ENCODE measurements around the gene FGF2. TPM values are rescaled to one million over a fixed set of nuclear protein-coding genes. Genes with fewer than 3 reads are reported as not detected.

FGF2 gene
- total RNA-seq, 1 donor from 2014 or later, result 25.1 TPM

DNA sequence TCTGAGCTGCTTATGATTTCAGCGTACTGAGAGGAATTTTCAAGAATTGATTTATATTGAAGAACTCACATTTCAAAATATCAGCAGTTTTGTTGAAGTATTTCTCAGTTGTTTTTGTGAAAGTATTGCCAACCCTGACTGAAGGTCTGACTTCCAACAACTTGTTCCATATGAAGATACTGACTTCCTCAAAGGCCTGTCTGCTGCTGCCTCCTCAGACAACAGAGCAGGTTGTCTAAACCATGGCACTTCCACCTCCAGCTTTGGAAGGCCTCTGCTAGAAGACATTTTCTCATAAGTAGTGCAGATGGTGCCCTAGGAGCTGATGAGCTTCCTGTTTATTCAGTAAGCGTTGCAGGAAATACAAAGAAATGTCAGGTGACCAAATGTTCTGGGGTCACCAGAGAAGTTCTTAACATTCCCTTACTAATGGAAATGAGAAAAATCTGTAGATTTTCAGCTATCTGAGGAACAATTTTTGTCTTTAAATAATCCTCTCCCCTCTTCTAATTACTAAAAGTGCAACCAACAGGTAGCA, 28.8 kb downstream of the FGF2 start:
- peak overlapping the region; percentile 35 for H3K4me3 Mint-ChIP-seq (ENCODE audit: unreplicated experiment)

GRCh38 chr4:122857160-122857559, 30.5 kb downstream of the FGF2 start:
- no peak overlapping the region for H3K27ac Mint-ChIP-seq (ENCODE audit: unreplicated experiment)
- no peak for DNase-seq (ENCODE audit: low spot score)
- H3K4me3 Mint-ChIP-seq (ENCODE audit: unreplicated experiment), result no peak overlapping the region
- H3K4me1 Mint-ChIP-seq (ENCODE audit: low read depth), result peaks cover 52% of the 10 kb centered on the region
- no peak for TF ChIP-seq CTCF (IDR thresholded peaks at IDR 0.05)
- no peaks in the 10 kb centered on the region for H3K27me3 Mint-ChIP-seq (ENCODE audit: low read depth)
- H3K36me3 Mint-ChIP-seq (ENCODE audit: low read depth), result no peaks in the 10 kb centered on the region
- H3K9me3 Mint-ChIP-seq (ENCODE audit: low read depth), result no peaks in the 10 kb centered on the region

More for the DNA sequence above, 28.8 kb downstream of the FGF2 start:
- TF ChIP-seq CTCF (IDR thresholded peaks at IDR 0.05), result no peak
- DNase-seq (ENCODE audit: low spot score), result no peak
- Mint-ChIP-seq H3K27me3 (ENCODE audit: low read depth) (no peaks in the 10 kb centered on the region), H3K4me1 (ENCODE audit: low read depth) (peaks cover 43% of the 10 kb centered on the region), H3K27ac (ENCODE audit: unreplicated experiment) (peak overlapping the region; percentile 43), H3K36me3 (ENCODE audit: low read depth) (no peaks in the 10 kb centered on the region), H3K9me3 (ENCODE audit: low read depth) (no peaks in the 10 kb centered on the region)

GRCh38 chr4:122858705-122859104, 32.1 kb downstream of the FGF2 start:
- Mint-ChIP-seq H3K4me1 (ENCODE audit: low read depth) (peaks cover 56% of the 10 kb centered on the region), H3K27ac (ENCODE audit: unreplicated experiment) (no peak overlapping the region), H3K36me3 (ENCODE audit: low read depth) (no peaks in the 10 kb centered on the region), H3K27me3 (ENCODE audit: low read depth) (no peaks in the 10 kb centered on the region), H3K9me3 (ENCODE audit: low read depth) (no peaks in the 10 kb centered on the region), H3K4me3 (ENCODE audit: unreplicated experiment) (no peak overlapping the region)
- no peak for TF ChIP-seq CTCF (IDR thresholded peaks at IDR 0.05)
- DNase-seq (ENCODE audit: low spot score), result no peak

DNA sequence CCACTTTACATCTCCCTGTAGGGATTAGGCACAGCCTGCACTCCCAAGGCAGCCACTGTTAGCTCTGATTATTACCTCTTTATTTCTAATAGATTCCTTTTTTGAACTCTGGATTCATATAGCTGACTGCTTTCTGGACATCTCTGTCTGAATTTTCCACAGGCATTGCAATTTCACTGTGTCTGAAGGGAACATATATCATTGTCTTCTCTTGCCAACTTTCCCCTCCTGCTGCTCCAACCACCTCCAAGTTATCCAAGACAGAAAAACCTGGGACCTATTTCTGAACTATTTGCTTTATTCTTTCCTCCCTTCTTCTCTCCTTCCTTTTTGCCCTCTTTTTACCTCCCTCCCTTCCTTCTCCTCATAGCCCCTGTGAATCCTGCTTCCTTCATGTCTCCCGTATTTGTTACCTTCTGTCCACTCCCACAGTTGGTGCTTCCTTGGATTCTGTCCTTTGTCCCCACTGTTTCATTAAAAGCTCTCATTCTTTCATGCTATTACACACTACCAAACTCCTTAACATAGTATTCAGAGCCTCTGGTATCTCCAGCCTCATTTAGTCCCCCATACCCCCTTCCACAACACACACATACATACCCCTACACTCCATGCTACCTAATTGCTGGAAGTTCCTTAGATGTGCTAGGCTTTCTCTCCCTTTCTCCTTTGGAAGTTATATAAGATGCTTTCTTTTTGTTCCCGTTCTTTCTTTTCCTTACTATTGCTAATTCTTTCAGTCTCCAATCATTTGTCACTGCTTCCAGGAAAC, 34.7 kb downstream of the FGF2 start:
- DNase-seq (ENCODE audit: low spot score), result no peak
- no peaks in the 10 kb centered on the region for H3K9me3 Mint-ChIP-seq (ENCODE audit: low read depth)
- H3K27me3 Mint-ChIP-seq (ENCODE audit: low read depth), result no peaks in the 10 kb centered on the region
- no peak for TF ChIP-seq CTCF (IDR thresholded peaks at IDR 0.05)
- no peak overlapping the region for H3K4me3 Mint-ChIP-seq (ENCODE audit: unreplicated experiment)
- peaks cover 53% of the 10 kb centered on the region for H3K4me1 Mint-ChIP-seq (ENCODE audit: low read depth)
- H3K36me3 Mint-ChIP-seq (ENCODE audit: low read depth), result no peaks in the 10 kb centered on the region
- H3K27ac Mint-ChIP-seq (ENCODE audit: unreplicated experiment), result peak overlapping the region; percentile 38

DNA sequence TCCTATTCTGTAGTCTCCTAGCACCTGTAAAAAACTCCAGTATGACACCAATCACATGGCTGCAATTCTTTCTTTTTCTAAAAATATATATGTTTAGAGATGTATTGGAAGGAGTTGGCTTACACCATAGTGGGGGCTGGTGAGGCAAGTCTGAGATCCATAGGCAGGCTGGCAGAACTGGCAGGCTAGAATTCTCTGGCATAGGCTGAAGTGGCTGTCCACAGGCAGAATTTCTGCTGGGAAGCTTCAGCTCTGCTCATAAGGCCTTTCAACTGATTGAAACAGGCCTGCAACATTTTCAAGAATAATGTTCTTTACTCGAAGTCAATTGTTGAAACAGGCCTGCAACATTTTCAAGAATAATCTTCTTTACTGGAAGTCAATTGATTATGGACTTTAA, 37.0 kb downstream of the FGF2 start:
- peaks cover 45% of the 10 kb centered on the region for H3K4me1 Mint-ChIP-seq (ENCODE audit: low read depth)
- no peak overlapping the region for H3K4me3 Mint-ChIP-seq (ENCODE audit: unreplicated experiment)
- peak overlapping the region; percentile 71 for H3K27ac Mint-ChIP-seq (ENCODE audit: unreplicated experiment)
- DNase-seq (ENCODE audit: low spot score), result no peak
- peaks cover 6% of the 10 kb centered on the region for H3K9me3 Mint-ChIP-seq (ENCODE audit: low read depth)
- peaks cover under 1% of the 10 kb centered on the region for H3K36me3 Mint-ChIP-seq (ENCODE audit: low read depth)
- TF ChIP-seq CTCF (IDR thresholded peaks at IDR 0.05), result no peak
- no peaks in the 10 kb centered on the region for H3K27me3 Mint-ChIP-seq (ENCODE audit: low read depth)
